K562 (cell line): ENCODE data around the gene ANKRD45. TPM values are rescaled to one million over a fixed set of nuclear protein-coding genes. Genes with fewer than 3 reads are reported as not detected.

Experiments
- ARID3A ChIP-seq: IDR thresholded peaks from 2 replicates; pipeline ENCODE4 v1.6.1; 2012; ENCODE audit warnings: low read depth, low read length, improper control_type of control experiment, borderline replicate concordance
- BRD4 ChIP-seq: fragments of 200-600 bp; sonication (generic); IDR thresholded peaks from 2 replicates; pipeline ENCODE4 v1.6.1; 2017; ENCODE audit warnings: inconsistent platforms
- CHAMP1 ChIP-seq: fragments of 450-650 bp; IDR thresholded peaks from 2 replicates; pipeline ENCODE4 v1.6.1; 2016; ENCODE audit warnings: mild to moderate bottlenecking
- CHD1 ChIP-seq: fragments of 200-600 bp; sonication (generic); IDR thresholded peaks from one replicate; pipeline ENCODE4 v1.6.1; 2012; ENCODE audit warnings: mild to moderate bottlenecking, moderate library complexity, low read length, inconsistent platforms
- CREBBP ChIP-seq: IDR thresholded peaks from one replicate; pipeline ENCODE4 v1.6.1; 2012; ENCODE audit warnings: low read depth, mild to moderate bottlenecking, control low read depth, inconsistent platforms, low read length
- ELK3 ChIP-seq: fragments of 450-650 bp; formaldehyde crosslinking; IDR thresholded peaks from 2 replicates; pipeline ENCODE4 v1.4.0; 2020; ENCODE audit warnings: mild to moderate bottlenecking
- HES1 ChIP-seq: fragments of 450-650 bp; IDR thresholded peaks from 2 replicates; pipeline ENCODE4 v1.6.1; 2016; ENCODE audit warnings: low read depth, mild to moderate bottlenecking, moderate library complexity
- IRF9 ChIP-seq: fragments of 450-650 bp; IDR thresholded peaks from 2 replicates; pipeline ENCODE4 v1.6.1; 2016; ENCODE audit warnings: missing biosample characterization, missing genetic modification characterization
- JUND ChIP-seq, 2 experiments: IDR thresholded peaks; 2 replicates in 1 of 2; 3 replicates in 1 of 2; pipeline ENCODE4 v1.6.1; 2011; ENCODE audit warnings: borderline replicate concordance in 2 of 2, low read depth in 2 of 2, low read length in 2 of 2, improper control_type of control experiment in 1 of 2, missing biosample characterization in 1 of 2, missing genetic modification characterization in 1 of 2, missing genetic modification reagents in 1 of 2
- LARP7 ChIP-seq: fragments of 450-650 bp; IDR thresholded peaks from 2 replicates; pipeline ENCODE4 v1.6.1; 2016
- RBM39 ChIP-seq: fragments of 200-400 bp; formaldehyde crosslinking; optimal IDR thresholded peaks from 2 replicates; pipeline ENCODE3; 2018; ENCODE audit warnings: low read depth, low read length
- SMAD3 ChIP-seq: fragments of 450-650 bp; formaldehyde crosslinking; conservative IDR thresholded peaks from 2 replicates; pipeline ENCODE4 v1.4.0; 2020; ENCODE audit warnings: mild to moderate bottlenecking
- SNAPC5 ChIP-seq: fragments of 250-450 bp; sonication (Bioruptor Pico); IDR thresholded peaks from 2 replicates; pipeline ENCODE4 v1.8.0; 2021; ENCODE audit warnings: moderate library complexity, mild to moderate bottlenecking, inconsistent platforms
- SREBF1 ChIP-seq: fragments of 150-350 bp; IDR thresholded peaks from 2 replicates; pipeline ENCODE4 v1.6.1; 2014; ENCODE audit warnings: antibody characterized with exemption, low read depth, low read length, borderline replicate concordance
- STAT6 ChIP-seq: sonication (generic); formaldehyde crosslinking; IDR thresholded peaks from 2 replicates; pipeline ENCODE4 v1.8.1; 2023; ENCODE audit warnings: mild to moderate bottlenecking, missing genetic modification reagents
- TAL1 ChIP-seq: fragments of 450-650 bp; IDR thresholded peaks from 2 replicates; pipeline ENCODE4 v1.6.1; 2016; ENCODE audit warnings: mild to moderate bottlenecking
- ZFPM2 ChIP-seq: fragments of 250-450 bp; sonication (Bioruptor Pico); IDR thresholded peaks from 2 replicates; pipeline ENCODE4 v1.5.1; 2022; ENCODE audit warnings: mild to moderate bottlenecking
- polyA plus RNA-seq, 8 experiments: library from polyadenylated mRNA; depleted of rRNA in 4 of 8; stranded (reverse) in 5 of 8; unstranded in 3 of 8; fragments of >200 nt; fragmentation: Nextera tagmentation in 2 of 8; fragmentation: Illumina TruSeq in 1 of 8; extraction: Ambion mirVana in 2 of 8; extraction: Trizol in 1 of 8; gene quantifications; 2 replicates each; pipeline versions ENCODE4 v1.2.1 to v1.2.3, GENCODE V29; 2011 to 2014; ENCODE audit warnings: inconsistent platforms in 1 of 8, missing spikeins in 1 of 8
- total RNA-seq, 7 experiments: library from RNA; depleted of rRNA in 6 of 7; stranded (reverse); fragments of >200 nt in 6 of 7; fragmentation: Illumina TruSeq in 2 of 7; extraction: Trizol in 2 of 7; gene quantifications; 2 replicates each; pipeline versions ENCODE4 v1.2.1 to v1.2.3, GENCODE V29; 2011 to 2021; ENCODE audit warnings: low replicate concordance in 1 of 7

The ANKRD45 gene
- total and polyA plus RNA-seq, 9 of the 15 experiments (the other 6 are each of a cell fraction or from before 2014, with no cell fraction given), result 0.10 to 0.30 (median 0.11) TPM; not detected in 2

GRCh38 chr1:173714759-173715537 lies 45.3 kb upstream of the ANKRD45 start, which contains the start of gene KLHL20 (continued):
- TF ChIP-seq STAT6 (CRISPR knock-in tag) (no peak), ZFPM2 (no peak), CHAMP1 (peak; percentile 98), SMAD3 (CRISPR knock-in tag) (peak; percentile 80; the same call in 1 of the 2 replicates), IRF9 (tag) (no peak; the same call in 1 of the 2 replicates), LARP7 (peak; percentile 98), CREBBP (no peak), SREBF1 (no peak), RBM39 (no peak), SNAPC5 (no peak), ELK3 (CRISPR knock-in tag) (no peak), ARID3A (no peak), JUND (IDR thresholded peaks at IDR 0.05; ENCODE audit: borderline replicate concordance, low read depth, low read length) (peak; percentile 81), JUND (tag; IDR thresholded peaks at IDR 0.05; ENCODE audit: borderline replicate concordance, low read depth, low read length) (peak; percentile 52; the same call in 1 of the 3 replicates), HES1 (0 out of 2 replicates have a peak, but pooled peaks have one; percentile 44), CHD1 (peak; percentile 86), BRD4 (peak; percentile 95; the same call in 1 of the 2 replicates), TAL1 (peak; percentile 8; the same call in 1 of the 2 replicates)
